Liver (tissue), 9 donors: ENCODE data around the gene STK38L. TPM values are rescaled to one million over a fixed set of nuclear protein-coding genes. Genes with fewer than 3 reads are reported as not detected.

Source experiments
- DNase-seq: peaks from one replicate; pipeline ENCODE4 v3.0.0-alpha.2; 2017; ENCODE audit warnings: low spot score
- H3K27ac ChIP-seq, 2 donors: one replicate each; pipeline ENCODE4 v1.7.0; 2013; ENCODE audit warnings: inconsistent platforms in 2 of 2, low read length in 2 of 2, control low read depth in 1 of 2, low read depth in 1 of 2, mild to moderate bottlenecking in 1 of 2
- H3K27me3 ChIP-seq, 4 donors: one replicate each; pipeline versions ENCODE4 v1.6.1 to v1.7.0; 2013; ENCODE audit warnings: low read length in 3 of 4, inconsistent platforms in 1 of 4, mild to moderate bottlenecking in 1 of 4, moderate library complexity in 1 of 4; ENCODE audit not compliant: control insufficient read depth in 4 of 4, insufficient read depth in 4 of 4
- H3K36me3 ChIP-seq, 4 donors: one replicate each; pipeline versions ENCODE4 v1.6.1 to v1.7.0; 2013; ENCODE audit warnings: low read length in 3 of 4, mild to moderate bottlenecking in 3 of 4, low read depth in 1 of 4, moderate library complexity in 1 of 4; ENCODE audit not compliant: control insufficient read depth in 4 of 4, insufficient read depth in 3 of 4
- H3K4me1 ChIP-seq, 4 donors: one replicate each; pipeline versions ENCODE4 v1.6.1 to v1.7.0; 2013; ENCODE audit warnings: low read length in 3 of 4, mild to moderate bottlenecking in 3 of 4, moderate library complexity in 1 of 4; ENCODE audit not compliant: control insufficient read depth in 4 of 4, insufficient read depth in 4 of 4
- H3K4me3 ChIP-seq, 3 donors: one replicate each; pipeline versions ENCODE4 v1.6.1 to v1.7.0; 2013; ENCODE audit warnings: low read length in 3 of 3, control low read depth in 1 of 3, low read depth in 1 of 3, mild to moderate bottlenecking in 1 of 3
- H3K9ac ChIP-seq, 2 donors: one replicate each; pipeline ENCODE4 v1.7.0; 2013; ENCODE audit warnings: low read length in 2 of 2, mild to moderate bottlenecking in 2 of 2, moderate library complexity in 2 of 2, control low read depth in 1 of 2, low read depth in 1 of 2
- H3K9me3 ChIP-seq, 4 donors: one replicate each; pipeline versions ENCODE4 v1.6.1 to v1.7.0; 2013; ENCODE audit warnings: low read length in 3 of 4; ENCODE audit not compliant: control insufficient read depth in 4 of 4
- ATF3 ChIP-seq: IDR thresholded peaks from 2 replicates; pipeline ENCODE4 v1.6.1; 2016; ENCODE audit warnings: antibody characterized with exemption
- CTCF ChIP-seq: fragments of 150-350 bp; IDR thresholded peaks from 2 replicates; pipeline ENCODE4 v1.5.1; 2017; ENCODE audit warnings: improper control_type of control experiment, low read depth, low read length; ENCODE audit not compliant: missing input control
- EGR1 ChIP-seq, 2 donors: IDR thresholded peaks; 2 replicates each; pipeline ENCODE4 v1.6.1; 2016 to 2018; ENCODE audit warnings: antibody characterized with exemption in 2 of 2, low read depth in 2 of 2
- FOXA1 ChIP-seq: IDR thresholded peaks from 2 replicates; pipeline ENCODE4 v1.6.1; 2016; ENCODE audit warnings: antibody characterized with exemption
- FOXA2 ChIP-seq: IDR thresholded peaks from 2 replicates; pipeline ENCODE4 v1.6.1; 2016; ENCODE audit warnings: antibody characterized with exemption
- GABPA ChIP-seq, 2 donors: IDR thresholded peaks in 1 of 2; conservative IDR thresholded peaks in 1 of 2; 2 replicates each; pipeline ENCODE4 v1.6.1; 2016; ENCODE audit warnings: antibody characterized with exemption in 2 of 2, mild to moderate bottlenecking in 1 of 2, moderate library complexity in 1 of 2
- HNF4A ChIP-seq, 2 donors: conservative IDR thresholded peaks; 2 replicates each; pipeline ENCODE4 v1.6.1; 2016; ENCODE audit warnings: antibody characterized with exemption in 2 of 2, mild to moderate bottlenecking in 2 of 2
- MAX ChIP-seq: IDR thresholded peaks from 2 replicates; pipeline ENCODE4 v1.6.1; 2016; ENCODE audit warnings: antibody characterized with exemption
- NR2F2 ChIP-seq: IDR thresholded peaks from 2 replicates; pipeline ENCODE4 v1.6.1; 2016; ENCODE audit warnings: antibody characterized with exemption
- REST ChIP-seq: IDR thresholded peaks from 2 replicates; pipeline ENCODE4 v1.6.1; 2016; ENCODE audit warnings: antibody characterized with exemption, mild to moderate bottlenecking
- RXRA ChIP-seq, 2 donors: IDR thresholded peaks; 2 replicates each; pipeline ENCODE4 v1.6.1; 2017 to 2018; ENCODE audit warnings: antibody characterized with exemption in 2 of 2, mild to moderate bottlenecking in 1 of 2
- TAF1 ChIP-seq: conservative IDR thresholded peaks from 2 replicates; pipeline ENCODE4 v1.6.1; 2016; ENCODE audit warnings: antibody characterized with exemption, mild to moderate bottlenecking
- YY1 ChIP-seq: IDR thresholded peaks from 2 replicates; pipeline ENCODE4 v1.6.1; 2016; ENCODE audit warnings: antibody characterized with exemption, mild to moderate bottlenecking
- ZBTB33 ChIP-seq: IDR thresholded peaks from 2 replicates; pipeline ENCODE4 v1.6.1; 2016; ENCODE audit warnings: antibody characterized with exemption
- WGBS: extraction: QIAGEN DNeasy Blood & Tissue Kit; methylation state at CpG from one replicate; pipeline ENCODE4 v1.1.7; 2013; 5-methylcytosine and 5-hydroxymethylcytosine counted together
- polyA plus RNA-seq, 2 donors: library from polyadenylated mRNA; stranded (reverse) in 1 of 2; unstranded in 1 of 2; fragments of 200-250 nt in 1 of 2; fragments of >200 nt in 1 of 2; fragmentation: Nextera tagmentation in 1 of 2; extraction: Ambion mirVana in 1 of 2; gene quantifications; one replicate each; pipeline versions ENCODE4 v1.2.1 to v1.2.3, GENCODE V29; 2013 to 2015
- total RNA-seq, 2 donors: library from RNA; depleted of rRNA; stranded (reverse); fragments of >200 nt; gene quantifications; one replicate each; pipeline ENCODE4 v1.2.3, GENCODE V29; 2014
- donor health status: healthy.
- donor health status: healthy.
- donor health status: healthy.
- donor health status: healthy.
- donor health status: healthy.

Gene STK38L
- total and polyA plus RNA-seq, 4 donors = 2.8 to 8.6 (median 6.6) TPM

GRCh38 chr12:27309293-27309994 lies 65.4 kb downstream of the STK38L start:
- WGBS = 92% methylated on average over 2 of the region's 2 CpGs
- Histone ChIP-seq H3K4me1 (peaks cover 0 to 4% (median 0%) of the 10 kb centered on the region in 4 donors), H3K27me3 (no peaks in the 10 kb centered on the region), H3K27ac (no peak overlapping the region), H3K9ac (no peak overlapping the region), H3K4me3 (no peak overlapping the region), H3K9me3 (no peaks in the 10 kb centered on the region), H3K36me3 (peaks cover 2 to 15% (median 12%) of the 10 kb centered on the region in 4 donors)
- TF ChIP-seq ATF3 = no peak
- TF ChIP-seq FOXA2 = no peak
- TF ChIP-seq ZBTB33 = no peak
- no peak for TF ChIP-seq YY1
- TF ChIP-seq GABPA (IDR thresholded peaks at IDR 0.05 in 1 of 2, conservative IDR thresholded peaks at IDR 0.05 in 1 of 2) = no peak
- TF ChIP-seq RXRA (IDR thresholded peaks at IDR 0.05) = no peak
- TF ChIP-seq FOXA1 = no peak
- TF ChIP-seq NR2F2 = no peak
- TF ChIP-seq REST = no peak
- no peak for DNase-seq

- no peak for DNase-seq
- Histone ChIP-seq H3K36me3 (peaks cover 2 to 16% (median 14%) of the 10 kb centered on the region in 4 donors), H3K27ac (no peak overlapping the region), H3K4me1 (peaks cover 0 to 2% (median 0%) of the 10 kb centered on the region in 4 donors), H3K27me3 (no peaks in the 10 kb centered on the region), H3K9ac (no peak overlapping the region), H3K4me3 (no peak overlapping the region), H3K9me3 (no peaks in the 10 kb centered on the region)
- TF ChIP-seq CTCF (no peak), GABPA (IDR thresholded peaks at IDR 0.05 in 1 of 2, conservative IDR thresholded peaks at IDR 0.05 in 1 of 2) (no peak), FOXA2 (no peak), NR2F2 (no peak), HNF4A (conservative IDR thresholded peaks at IDR 0.05) (no peak), EGR1 (IDR thresholded peaks at IDR 0.05; ENCODE audit: low read depth in 2 of 2) (no peak), ATF3 (no peak), MAX (no peak), TAF1 (no peak), REST (no peak)
- 99% methylated on average over 1 of the region's 1 CpG for WGBS
Measured at GRCh38 chr12:27309995-27310315, 65.9 kb downstream of the STK38L start.
